Measurements from ENCODE around the gene LARGE1. TPM values are rescaled to one million over a fixed set of nuclear protein-coding genes. Genes with fewer than 3 reads are reported as not detected.

Gene LARGE1
- total RNA-seq, 1 experiment from 2014 or later = 5.2 TPM

DNA sequence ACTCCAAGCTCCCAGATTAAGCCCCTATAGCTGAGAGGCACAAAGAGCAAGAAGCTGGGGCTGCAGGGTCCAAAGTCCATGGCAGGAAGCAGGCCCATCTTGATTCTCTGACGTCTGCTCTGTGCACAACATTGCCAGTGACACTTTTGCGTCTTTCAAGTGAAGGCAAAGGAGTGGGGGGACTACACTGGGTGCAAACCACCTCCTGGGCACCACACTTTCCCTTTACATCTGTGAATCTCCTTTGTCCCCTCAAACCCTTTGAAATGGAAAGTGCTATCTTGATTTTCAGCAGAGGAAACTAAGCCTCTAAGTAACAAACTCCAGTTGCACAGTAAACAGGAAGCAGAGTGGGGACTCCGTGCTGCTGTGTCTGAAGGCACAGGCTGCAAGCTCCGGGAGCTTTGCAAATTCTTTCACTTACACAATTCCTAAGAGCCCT lies 428.0 kb downstream of the LARGE1 start:
- Mint-ChIP-seq H3K4me3 (ENCODE audit: unreplicated experiment) (no peak overlapping the region), H3K4me1 (ENCODE audit: insufficient read depth, unreplicated experiment) (no peaks in the 10 kb centered on the region), H3K36me3 (ENCODE audit: insufficient read depth, unreplicated experiment) (no peaks in the 10 kb centered on the region), H3K27me3 (ENCODE audit: insufficient read depth, unreplicated experiment) (no peaks in the 10 kb centered on the region), H3K27ac (ENCODE audit: low read depth, unreplicated experiment) (no peak overlapping the region), H3K9me3 (ENCODE audit: unreplicated experiment) (no peaks in the 10 kb centered on the region)
- DNase-seq (ENCODE audit: unreplicated experiment) = no peak
- TF ChIP-seq, protein P1, sequence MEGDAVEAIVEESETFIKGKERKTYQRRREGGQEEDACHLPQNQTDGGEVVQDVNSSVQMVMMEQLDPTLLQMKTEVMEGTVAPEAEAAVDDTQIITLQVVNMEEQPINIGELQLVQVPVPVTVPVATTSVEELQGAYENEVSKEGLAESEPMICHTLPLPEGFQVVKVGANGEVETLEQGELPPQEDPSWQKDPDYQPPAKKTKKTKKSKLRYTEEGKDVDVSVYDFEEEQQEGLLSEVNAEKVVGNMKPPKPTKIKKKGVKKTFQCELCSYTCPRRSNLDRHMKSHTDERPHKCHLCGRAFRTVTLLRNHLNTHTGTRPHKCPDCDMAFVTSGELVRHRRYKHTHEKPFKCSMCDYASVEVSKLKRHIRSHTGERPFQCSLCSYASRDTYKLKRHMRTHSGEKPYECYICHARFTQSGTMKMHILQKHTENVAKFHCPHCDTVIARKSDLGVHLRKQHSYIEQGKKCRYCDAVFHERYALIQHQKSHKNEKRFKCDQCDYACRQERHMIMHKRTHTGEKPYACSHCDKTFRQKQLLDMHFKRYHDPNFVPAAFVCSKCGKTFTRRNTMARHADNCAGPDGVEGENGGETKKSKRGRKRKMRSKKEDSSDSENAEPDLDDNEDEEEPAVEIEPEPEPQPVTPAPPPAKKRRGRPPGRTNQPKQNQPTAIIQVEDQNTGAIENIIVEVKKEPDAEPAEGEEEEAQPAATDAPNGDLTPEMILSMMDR (IDR thresholded peaks at IDR 0.05; ENCODE audit: unreplicated experiment) = no peak
- POLR2A ChIA-PET = no interaction called here
- intact Hi-C loops (cut with micrococcal nuclease) = no loop called here
- BruUV-seq (replicated peaks) = no TSS peak
- CTCF ChIA-PET = interaction anchor here (0.6 to 0.8 kb wide), 2 partner anchors 25 to 263 kb away, joined by 4 read pairs; no protein-coding TSS in a partner anchor

DNA sequence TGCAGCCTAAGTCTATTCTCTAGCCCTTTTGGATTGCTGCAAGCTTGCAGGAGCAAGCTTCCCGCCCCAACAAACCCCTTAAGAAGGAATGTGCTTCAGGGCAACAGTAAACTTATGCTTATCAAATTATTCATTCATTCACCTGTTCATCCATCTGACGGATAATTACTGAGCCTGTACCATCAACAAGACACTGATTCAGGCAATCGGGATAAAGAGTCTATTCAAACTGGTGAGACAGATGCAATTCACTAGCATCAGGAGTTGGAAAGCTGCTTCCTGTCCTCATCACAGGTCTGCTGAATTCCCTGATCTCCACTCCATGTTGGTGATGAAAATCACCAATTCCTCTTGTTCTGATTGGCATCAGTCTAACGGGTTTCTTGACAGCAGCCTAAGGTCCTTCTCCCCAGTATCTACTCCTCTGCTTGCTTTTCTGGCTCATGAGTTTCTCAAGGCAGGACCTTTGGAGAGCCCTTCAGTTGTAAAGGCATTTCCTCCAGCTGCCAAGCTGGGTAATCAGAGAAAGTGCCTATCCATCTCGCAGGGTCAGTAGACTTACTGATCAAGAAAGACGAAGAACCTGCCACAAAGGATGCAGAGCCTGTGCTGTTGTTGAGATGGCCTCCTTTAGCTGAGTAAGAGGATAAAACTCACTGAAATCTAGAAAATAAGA lies 433.1 kb downstream of the LARGE1 start:
- Mint-ChIP-seq H3K9me3 (ENCODE audit: unreplicated experiment) (no peaks in the 10 kb centered on the region), H3K27me3 (ENCODE audit: insufficient read depth, unreplicated experiment) (no peaks in the 10 kb centered on the region), H3K36me3 (ENCODE audit: insufficient read depth, unreplicated experiment) (no peaks in the 10 kb centered on the region), H3K4me3 (ENCODE audit: unreplicated experiment) (no peak overlapping the region), H3K27ac (ENCODE audit: low read depth, unreplicated experiment) (no peak overlapping the region), H3K4me1 (ENCODE audit: insufficient read depth, unreplicated experiment) (no peaks in the 10 kb centered on the region)
- BruUV-seq (replicated peaks) = no TSS peak
- POLR2A ChIA-PET = no interaction called here
- CTCF ChIA-PET = no interaction called here
- intact Hi-C loops (cut with micrococcal nuclease) = no loop called here
- DNase-seq (ENCODE audit: unreplicated experiment) = no peak
- TF ChIP-seq, protein P1 (IDR thresholded peaks at IDR 0.05; ENCODE audit: unreplicated experiment) = no peak

DNA sequence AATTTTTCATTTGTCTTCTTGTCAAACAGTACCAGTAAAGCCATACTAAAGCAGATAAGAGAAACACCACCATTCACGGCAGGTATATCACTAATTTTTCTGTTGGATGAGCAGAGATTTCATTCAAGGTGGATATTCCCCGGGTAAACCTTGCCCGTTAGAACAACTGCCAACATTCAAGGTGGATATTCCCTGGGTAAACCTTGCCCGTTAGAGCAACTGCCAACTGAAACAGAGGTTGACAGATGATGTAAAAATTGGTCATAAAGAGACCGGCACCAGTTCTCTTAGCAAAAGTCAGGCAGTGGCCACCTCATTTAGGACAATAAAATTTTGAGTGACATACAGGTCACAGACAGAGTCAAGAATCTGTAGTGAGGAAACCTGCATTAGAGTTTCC lies 438.7 kb downstream of the LARGE1 start:
- intact Hi-C loops (cut with micrococcal nuclease) = no loop called here
- no peak overlapping the region for H3K4me3 Mint-ChIP-seq (ENCODE audit: unreplicated experiment)
- no TSS peak for BruUV-seq (replicated peaks)
- POLR2A ChIA-PET = no interaction called here
- no peak overlapping the region for H3K27ac Mint-ChIP-seq (ENCODE audit: low read depth, unreplicated experiment)
- no peaks in the 10 kb centered on the region for H3K27me3 Mint-ChIP-seq (ENCODE audit: insufficient read depth, unreplicated experiment)
- H3K4me1 Mint-ChIP-seq (ENCODE audit: insufficient read depth, unreplicated experiment) = peaks cover 8% of the 10 kb centered on the region
- no peaks in the 10 kb centered on the region for H3K9me3 Mint-ChIP-seq (ENCODE audit: unreplicated experiment)
- TF ChIP-seq, protein P1 (IDR thresholded peaks at IDR 0.05; ENCODE audit: unreplicated experiment) = no peak
- no peaks in the 10 kb centered on the region for H3K36me3 Mint-ChIP-seq (ENCODE audit: insufficient read depth, unreplicated experiment)
- no peak for DNase-seq (ENCODE audit: unreplicated experiment)
- CTCF ChIA-PET = no interaction called here

DNA sequence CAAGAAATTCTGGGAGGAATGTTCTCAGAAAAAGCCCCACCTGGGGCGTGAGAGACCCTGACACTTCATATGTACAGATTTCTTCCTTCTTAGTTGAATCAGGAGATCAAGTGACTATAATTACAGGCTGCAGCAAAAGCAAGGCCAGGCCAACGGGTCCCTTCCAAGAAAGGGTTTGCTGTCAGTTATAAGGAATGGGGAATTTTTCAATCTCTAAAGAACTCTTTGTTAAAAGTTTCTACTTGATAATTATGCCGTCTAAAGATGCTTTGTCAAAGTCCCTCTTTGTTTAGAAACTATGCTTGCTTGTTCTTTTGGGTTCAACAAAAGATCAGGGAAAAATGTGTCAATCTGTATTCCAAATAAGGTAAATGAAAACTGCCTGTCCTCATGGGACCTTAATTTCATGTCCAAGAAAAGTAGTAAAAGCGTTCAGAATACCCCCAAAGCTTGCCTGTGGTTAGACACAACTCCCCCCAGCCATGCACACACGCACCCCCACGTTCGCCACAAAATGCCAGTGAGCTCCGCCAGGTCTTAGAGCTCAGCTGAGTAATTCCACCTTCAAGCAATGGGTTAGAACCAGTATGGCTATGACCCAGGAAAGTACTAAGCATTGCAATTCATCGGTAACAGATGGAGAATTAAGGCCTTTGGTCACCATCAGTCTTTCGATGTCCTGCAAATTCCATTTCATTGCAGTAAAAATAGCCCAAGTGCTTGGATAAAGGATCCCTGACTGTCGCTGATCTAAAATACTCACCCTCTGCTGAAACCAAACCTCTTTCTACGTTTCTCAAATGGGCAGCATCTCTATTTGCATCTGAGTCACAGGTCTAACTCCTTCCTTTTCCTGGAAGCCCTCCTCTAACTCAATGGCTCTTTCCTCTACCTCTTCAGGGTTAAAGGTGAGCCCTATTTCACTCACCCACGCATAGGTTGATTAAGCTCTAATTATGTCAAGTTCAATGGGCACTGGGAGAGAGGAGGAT lies 442.9 kb downstream of the LARGE1 start:
- Mint-ChIP-seq H3K4me3 (ENCODE audit: unreplicated experiment) (no peak overlapping the region), H3K4me1 (ENCODE audit: insufficient read depth, unreplicated experiment) (peaks cover 14% of the 10 kb centered on the region), H3K9me3 (ENCODE audit: unreplicated experiment) (no peaks in the 10 kb centered on the region), H3K27me3 (ENCODE audit: insufficient read depth, unreplicated experiment) (no peaks in the 10 kb centered on the region), H3K36me3 (ENCODE audit: insufficient read depth, unreplicated experiment) (no peaks in the 10 kb centered on the region), H3K27ac (ENCODE audit: low read depth, unreplicated experiment) (no peak overlapping the region)
- CTCF ChIA-PET = interaction anchor here (0.5 to 1.6 kb wide), 3 partner anchors 103 to 176 kb away, joined by 3 read pairs; no protein-coding TSS in a partner anchor
- POLR2A ChIA-PET = no interaction called here
- intact Hi-C loops (cut with micrococcal nuclease) = no loop called here
- TF ChIP-seq, protein P1 (IDR thresholded peaks at IDR 0.05; ENCODE audit: unreplicated experiment) = no peak
- no peak for DNase-seq (ENCODE audit: unreplicated experiment)
- no TSS peak for BruUV-seq (replicated peaks)

Data from MCF 10A (cell line).